ENCODE data around the gene MTPN.

Gene MTPN

DNA sequence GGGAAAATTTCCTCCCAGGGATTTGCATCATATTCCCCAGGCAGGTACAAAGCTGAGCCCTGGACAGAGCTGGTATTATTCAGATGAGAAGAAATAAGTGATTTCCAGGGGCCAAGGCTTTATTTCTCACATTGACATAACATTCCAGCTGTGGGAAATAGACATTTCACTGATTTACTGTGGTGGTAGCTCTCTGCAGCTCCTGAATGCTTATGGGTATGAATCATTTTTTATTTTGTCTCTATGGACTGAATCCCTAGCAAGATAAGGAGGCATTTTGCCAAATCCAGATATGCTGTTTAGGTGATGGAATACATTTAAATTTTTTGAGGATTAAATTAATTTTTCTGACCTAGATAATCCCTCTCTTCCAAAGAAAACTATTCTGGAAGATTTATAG lies 97.9 kb downstream of the MTPN start:
- DNase-seq: no peak

GRCh38 chr7:135878284-135878683 lies 98.9 kb downstream of the MTPN start:
- DNase-seq: no peak

DNA sequence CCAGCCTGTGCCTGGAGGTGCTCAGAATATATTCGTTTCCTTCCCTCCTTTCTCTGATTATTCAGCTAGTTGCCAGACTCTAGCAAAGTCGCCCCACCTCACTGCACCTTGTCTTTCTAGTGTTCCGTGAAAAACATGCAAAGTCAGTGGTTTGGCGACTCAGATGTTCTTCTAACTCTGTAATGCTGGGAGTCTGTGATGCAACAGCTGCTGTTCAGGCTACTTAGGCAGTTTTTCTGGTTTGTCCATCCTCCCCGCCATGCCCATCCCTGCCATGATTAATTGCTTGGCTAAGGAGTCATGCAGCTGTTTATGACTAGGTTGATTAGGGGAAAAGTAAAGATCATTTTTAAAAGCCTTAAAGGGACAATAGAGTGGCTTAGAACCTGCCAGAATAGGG lies 99.4 kb downstream of the MTPN start:
- DNase-seq: no peak

Data from activated T-cell treated with anti-CD3 and anti-CD28 coated beads, Interleukin-2, amount 50 U/mL, for 1 hour (primary cell).